ENCODE data around the gene SWI5. TPM values are rescaled to one million over a fixed set of nuclear protein-coding genes. Genes with fewer than 3 reads are reported as not detected.
A peak's percentile ranks its signal among the peaks of the same experiment; 100 is the strongest.

Gene SWI5
- total RNA-seq, 4 donors from 2014 or later = 15.2 to 28.2 (median 17.5) TPM

DNA sequence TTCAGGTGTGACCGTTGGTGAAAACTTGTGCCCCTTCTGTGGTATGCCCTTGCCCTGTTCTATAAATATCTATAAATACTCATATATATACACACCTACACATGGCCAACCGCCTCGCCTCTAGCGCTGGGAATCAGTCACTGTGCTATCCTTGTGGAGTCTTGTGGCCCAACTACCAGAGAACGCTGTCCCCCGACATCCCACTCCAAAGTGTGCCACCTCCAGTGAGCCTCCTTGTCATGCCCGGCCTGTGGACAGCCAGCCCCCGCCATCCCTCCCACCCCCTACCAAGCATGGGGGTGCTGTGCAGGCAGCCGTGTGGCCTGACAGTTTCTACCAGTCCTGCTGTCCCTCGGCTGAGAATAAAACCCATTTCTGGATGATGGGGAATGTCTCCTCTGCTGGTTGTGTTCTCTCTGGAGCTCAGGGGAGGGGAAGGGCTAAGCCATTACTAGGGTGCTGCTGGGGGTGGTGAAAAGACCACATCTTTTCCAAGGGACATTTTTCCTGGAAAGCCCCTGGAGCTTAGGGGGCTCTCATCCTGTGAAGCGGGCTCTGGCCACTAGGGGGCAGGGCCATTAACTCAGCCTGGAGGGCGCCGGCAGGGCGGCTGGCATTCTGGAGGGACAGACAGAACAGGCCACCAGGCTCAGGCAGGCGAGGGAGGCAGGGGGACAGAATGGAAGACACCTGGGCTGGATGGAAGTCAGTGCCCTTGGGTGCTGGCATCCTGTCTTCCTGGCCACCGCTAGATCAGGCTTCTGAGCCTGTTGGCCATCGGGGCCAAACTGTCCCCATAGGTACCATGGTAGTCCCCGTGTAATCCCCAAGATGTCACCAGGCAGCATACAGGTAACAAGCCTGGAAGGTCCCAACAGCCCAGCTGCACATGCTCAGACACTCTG is 21.0 kb upstream of the SWI5 start:
- Histone ChIP-seq H3K27me3 (no peaks in the 10 kb centered on the region), H3K27ac (no peak overlapping the region), H3K36me3 (peaks cover 29 to 48% (median 31%) of the 10 kb centered on the region in 3 donors), H3K4me3 (no peak overlapping the region), H3K4me1 (peaks cover 11 to 43% (median 12%) of the 10 kb centered on the region in 3 donors), H3K9me3 (no peaks in the 10 kb centered on the region)
- TF ChIP-seq POLR2A (IDR thresholded peaks at IDR 0.05) = no peak
- TF ChIP-seq, protein P1, sequence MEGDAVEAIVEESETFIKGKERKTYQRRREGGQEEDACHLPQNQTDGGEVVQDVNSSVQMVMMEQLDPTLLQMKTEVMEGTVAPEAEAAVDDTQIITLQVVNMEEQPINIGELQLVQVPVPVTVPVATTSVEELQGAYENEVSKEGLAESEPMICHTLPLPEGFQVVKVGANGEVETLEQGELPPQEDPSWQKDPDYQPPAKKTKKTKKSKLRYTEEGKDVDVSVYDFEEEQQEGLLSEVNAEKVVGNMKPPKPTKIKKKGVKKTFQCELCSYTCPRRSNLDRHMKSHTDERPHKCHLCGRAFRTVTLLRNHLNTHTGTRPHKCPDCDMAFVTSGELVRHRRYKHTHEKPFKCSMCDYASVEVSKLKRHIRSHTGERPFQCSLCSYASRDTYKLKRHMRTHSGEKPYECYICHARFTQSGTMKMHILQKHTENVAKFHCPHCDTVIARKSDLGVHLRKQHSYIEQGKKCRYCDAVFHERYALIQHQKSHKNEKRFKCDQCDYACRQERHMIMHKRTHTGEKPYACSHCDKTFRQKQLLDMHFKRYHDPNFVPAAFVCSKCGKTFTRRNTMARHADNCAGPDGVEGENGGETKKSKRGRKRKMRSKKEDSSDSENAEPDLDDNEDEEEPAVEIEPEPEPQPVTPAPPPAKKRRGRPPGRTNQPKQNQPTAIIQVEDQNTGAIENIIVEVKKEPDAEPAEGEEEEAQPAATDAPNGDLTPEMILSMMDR (IDR thresholded peaks at IDR 0.05) = peak; percentile 61 to 78 (median 71)
- WGBS, 2 donors = 61 to 70% methylated on average over 8 to 11 of the region's 18 CpGs
- no peak for DNase-seq
- intact Hi-C loops (cut with DNase I) = no loop called here

DNA sequence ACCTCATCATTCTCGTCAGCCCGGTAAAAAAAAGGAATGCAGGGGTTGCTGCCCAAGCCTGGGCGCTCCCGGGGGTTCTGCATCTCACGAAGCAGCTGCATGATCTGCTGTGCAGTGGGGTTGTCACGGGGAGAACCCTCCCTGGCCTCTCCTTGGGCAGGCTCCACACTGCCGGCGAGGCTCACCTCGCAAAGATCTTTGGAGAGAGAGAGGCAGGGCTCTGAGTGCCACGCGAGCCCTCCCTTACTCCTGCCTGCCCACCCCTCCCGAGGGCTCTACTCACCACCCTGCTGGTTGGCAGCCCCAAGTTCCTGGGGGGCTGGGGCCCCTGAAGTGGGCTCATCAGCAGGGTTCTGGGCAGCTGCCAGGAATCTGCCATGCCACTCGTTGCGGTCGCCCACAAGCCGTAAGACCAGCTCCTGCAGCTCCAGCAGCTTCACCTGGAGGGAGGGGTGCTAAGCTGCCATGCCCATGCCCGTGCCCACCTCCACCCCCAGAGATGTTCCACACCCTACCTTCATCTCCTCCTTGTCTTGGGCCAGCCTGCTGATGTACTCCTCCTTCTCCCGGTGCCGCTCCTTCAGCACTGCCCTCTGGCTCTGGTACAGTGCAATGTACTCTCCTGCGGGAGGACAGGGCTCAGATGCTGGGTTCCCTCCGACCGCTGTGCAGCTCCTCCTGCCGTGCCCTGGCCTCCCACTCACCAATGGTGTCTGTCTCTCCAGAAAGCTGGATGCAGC is 18.8 kb upstream of the SWI5 start:
- intact Hi-C loops (cut with DNase I) = no loop called here
- Histone ChIP-seq H3K9me3 (no peaks in the 10 kb centered on the region), H3K4me3 (no peak overlapping the region), H3K27me3 (no peaks in the 10 kb centered on the region), H3K27ac (no peak overlapping the region), H3K36me3 (peaks cover 42 to 69% (median 47%) of the 10 kb centered on the region in 3 donors), H3K4me1 (peaks cover 0 to 21% (median 0%) of the 10 kb centered on the region in 3 donors)
- TF ChIP-seq, protein P1 (IDR thresholded peaks at IDR 0.05) = no peak
- TF ChIP-seq POLR2A (IDR thresholded peaks at IDR 0.05) = no peak
- DNase-seq = no peak
- WGBS, 2 donors = 86% methylated on average over 16 to 17 of the region's 23 CpGs

DNA sequence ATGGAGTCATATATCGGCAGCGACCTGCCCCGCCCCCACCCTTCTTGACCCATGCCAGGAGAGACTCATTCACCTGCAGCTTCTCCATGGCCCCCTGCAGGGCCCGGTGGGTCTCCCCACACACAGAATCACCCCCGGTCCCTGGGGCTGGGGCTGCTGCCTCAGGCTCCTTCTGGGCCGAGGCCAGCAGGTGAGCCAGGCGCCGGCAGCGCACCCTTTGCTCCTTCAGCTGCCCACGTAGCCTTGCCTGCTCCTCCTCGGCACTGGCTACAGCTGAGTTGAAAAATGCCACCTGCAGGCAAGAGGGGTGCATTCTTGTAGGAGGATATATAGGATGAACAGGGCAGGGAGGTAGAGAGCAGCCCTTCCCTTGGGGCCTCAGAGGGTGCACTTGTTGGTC is 18.2 kb upstream of the SWI5 start:
- 94% methylated on average over 3 of the region's 11 CpGs; no CpG with 5 or more reads in 1 of the 2 donors for WGBS, 2 donors
- intact Hi-C loops (cut with DNase I) = no loop called here
- peaks cover 42 to 76% (median 47%) of the 10 kb centered on the region in 3 donors for H3K36me3 ChIP-seq
- DNase-seq = no peak
- H3K4me3 ChIP-seq = no peak overlapping the region
- no peaks in the 10 kb centered on the region for H3K9me3 ChIP-seq
- H3K27ac ChIP-seq = no peak overlapping the region
- TF ChIP-seq POLR2A (IDR thresholded peaks at IDR 0.05) = no peak
- TF ChIP-seq, protein P1 (IDR thresholded peaks at IDR 0.05) = no peak
- H3K4me1 ChIP-seq = peaks cover 0 to 15% (median 0%) of the 10 kb centered on the region in 3 donors
- no peaks in the 10 kb centered on the region for H3K27me3 ChIP-seq

DNA sequence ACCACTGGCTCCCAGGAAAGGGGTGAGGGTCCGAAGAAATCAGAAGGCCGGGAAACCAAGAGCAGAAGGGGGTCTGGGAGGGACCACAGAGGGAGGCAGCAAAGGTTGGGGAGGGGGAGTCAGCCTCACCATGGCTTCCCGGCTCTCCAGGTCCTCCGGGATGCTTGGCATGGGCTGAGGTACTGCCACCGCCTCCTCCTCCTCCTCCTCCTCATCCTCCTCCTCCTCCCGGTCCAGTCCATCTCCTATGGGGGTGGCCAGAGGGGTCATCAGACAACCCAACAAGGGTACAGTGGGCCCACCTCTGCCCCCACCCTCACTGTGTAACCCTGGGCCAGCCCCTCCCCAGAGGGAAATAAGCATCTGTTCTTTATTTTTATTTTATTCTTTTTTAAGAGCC is 17.8 kb upstream of the SWI5 start:
- no peak for TF ChIP-seq POLR2A (IDR thresholded peaks at IDR 0.05)
- TF ChIP-seq, protein P1 (IDR thresholded peaks at IDR 0.05) = no peak
- no peaks in the 10 kb centered on the region for H3K27me3 ChIP-seq
- DNase-seq = no peak
- H3K36me3 ChIP-seq = peaks cover 42 to 80% (median 47%) of the 10 kb centered on the region in 3 donors
- peaks cover 0 to 11% (median 0%) of the 10 kb centered on the region in 3 donors for H3K4me1 ChIP-seq
- WGBS, 2 donors = 80 to 91% methylated on average over 5 to 6 of the region's 6 CpGs
- intact Hi-C loops (cut with DNase I) = no loop called here
- no peaks in the 10 kb centered on the region for H3K9me3 ChIP-seq
- no peak overlapping the region for H3K4me3 ChIP-seq
- no peak overlapping the region for H3K27ac ChIP-seq

DNA sequence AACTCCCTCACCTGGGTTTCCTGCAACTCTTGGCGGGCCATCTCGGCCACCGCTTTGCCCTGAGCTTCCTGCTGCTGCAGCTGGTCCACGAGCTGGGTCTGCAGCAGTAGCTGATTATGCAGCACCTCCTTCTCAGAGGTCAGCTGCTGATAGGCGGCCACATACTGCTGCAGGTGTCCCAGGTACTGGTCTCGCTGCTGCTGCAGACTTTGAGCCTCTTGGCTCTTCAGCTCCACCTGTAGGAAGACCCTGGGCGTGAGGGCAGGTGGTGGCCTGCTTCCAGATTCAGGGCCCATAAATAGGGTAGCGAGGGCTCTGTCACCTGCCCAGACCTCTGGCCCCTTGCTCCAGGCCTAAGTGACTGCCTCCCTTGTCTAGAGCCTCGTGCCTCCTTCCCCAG is 16.9 kb upstream of the SWI5 start:
- H3K4me3 ChIP-seq = no peak overlapping the region
- intact Hi-C loops (cut with DNase I) = no loop called here
- WGBS, 2 donors = 91 to 100% methylated on average over 2 to 5 of the region's 9 CpGs
- no peak for DNase-seq
- H3K4me1 ChIP-seq = peaks cover 0 to 2% (median 0%) of the 10 kb centered on the region in 3 donors
- TF ChIP-seq, protein P1 (IDR thresholded peaks at IDR 0.05) = no peak
- TF ChIP-seq POLR2A (IDR thresholded peaks at IDR 0.05) = no peak
- peaks cover 42 to 88% (median 47%) of the 10 kb centered on the region in 3 donors for H3K36me3 ChIP-seq
- no peaks in the 10 kb centered on the region for H3K27me3 ChIP-seq
- no peak overlapping the region for H3K27ac ChIP-seq
- no peaks in the 10 kb centered on the region for H3K9me3 ChIP-seq
